Uterus (tissue), 2 donors: ENCODE results near the gene PDGFD.

Experiments used
- CTCF ChIP-seq, 4 experiments: fragments of 200-600 bp in 2 of 4; fragments of 450-650 bp in 2 of 4; sonication (generic) in 2 of 4; IDR thresholded peaks; one replicate each; pipeline ENCODE4 v1.5.1; 2016 to 2019; ENCODE audit warnings: antibody characterized with exemption in 4 of 4, mild to moderate bottlenecking in 2 of 4, moderate library complexity in 1 of 4
- POLR2A ChIP-seq, 2 donors: fragments of 450-650 bp; IDR thresholded peaks; one replicate each; pipeline ENCODE4 v1.6.1; 2016; ENCODE audit warnings: antibody characterized with exemption in 2 of 2, mild to moderate bottlenecking in 1 of 2, moderate library complexity in 1 of 2

GRCh38 chr11:104033134-104033533 is 130.8 kb downstream of the PDGFD start:
- no peak for TF ChIP-seq CTCF (IDR thresholded peaks at IDR 0.05)
- no peak for TF ChIP-seq POLR2A (IDR thresholded peaks at IDR 0.05)
